HepG2 (cell line): ENCODE data around the gene NCMAP. TPM values are rescaled to one million over a fixed set of nuclear protein-coding genes. Genes with fewer than 3 reads are reported as not detected.

Experiments used
- ATRX ChIP-seq: sonication (generic); formaldehyde crosslinking; IDR thresholded peaks from 2 replicates; pipeline ENCODE4 v1.4.0; 2020; ENCODE audit warnings: missing genetic modification reagents, borderline replicate concordance
- CHCHD3 ChIP-seq: sonication (generic); formaldehyde crosslinking; IDR thresholded peaks from 2 replicates; pipeline ENCODE4 v1.8.0; 2022; ENCODE audit warnings: mild to moderate bottlenecking, missing genetic modification reagents, moderate library complexity
- CHD4 ChIP-seq: fragments of 200-600 bp; sonication (generic); IDR thresholded peaks from 2 replicates; pipeline ENCODE4 v1.7.0; 2017; ENCODE audit warnings: mild to moderate bottlenecking, low read length, borderline replicate concordance
- FLYWCH1 ChIP-seq: sonication (generic); formaldehyde crosslinking; IDR thresholded peaks from 2 replicates; pipeline ENCODE4 v1.8.1; 2023; ENCODE audit warnings: mild to moderate bottlenecking, missing genetic modification reagents
- GATAD2A ChIP-seq: IDR thresholded peaks from 2 replicates; pipeline ENCODE4 v1.6.1; 2016
- HOXA7 ChIP-seq: sonication (generic); formaldehyde crosslinking; IDR thresholded peaks from 2 replicates; pipeline ENCODE4 v1.8.1; 2022; ENCODE audit warnings: mild to moderate bottlenecking, missing genetic modification reagents, moderate library complexity
- PCBP2 ChIP-seq: fragments of 200-400 bp; formaldehyde crosslinking; optimal IDR thresholded peaks from 2 replicates; pipeline ENCODE3; 2018; ENCODE audit warnings: low read length, low read depth; ENCODE audit not compliant: poor library complexity, severe bottlenecking
- PHB2 ChIP-seq: fragments of 450-650 bp; IDR thresholded peaks from 2 replicates; pipeline ENCODE4 v1.6.1; 2018; ENCODE audit not compliant: partially characterized antibody
- PTBP1 ChIP-seq: fragments of 200-400 bp; formaldehyde crosslinking; IDR thresholded peaks from 2 replicates; pipeline ENCODE4 v1.6.1; 2018; ENCODE audit warnings: low read length, low read depth; ENCODE audit not compliant: poor library complexity, severe bottlenecking
- RAD21 ChIP-seq: fragments of 450-650 bp; formaldehyde crosslinking; IDR thresholded peaks from 2 replicates; pipeline ENCODE4 v1.5.0; 2020; ENCODE audit warnings: mild to moderate bottlenecking
- SMARCC2 ChIP-seq: fragments of 450-650 bp; IDR thresholded peaks from 2 replicates; pipeline ENCODE4 v1.6.1; 2017; ENCODE audit warnings: antibody characterized with exemption, mild to moderate bottlenecking
- THYN1 ChIP-seq: sonication (generic); formaldehyde crosslinking; IDR thresholded peaks from 2 replicates; pipeline ENCODE4 v1.8.1; 2023; ENCODE audit warnings: low read depth, mild to moderate bottlenecking, moderate library complexity, missing genetic modification reagents, borderline replicate concordance
- TMF1 ChIP-seq: sonication (generic); formaldehyde crosslinking; IDR thresholded peaks from 2 replicates; pipeline ENCODE4 v1.8.1; 2022; ENCODE audit warnings: low read depth, missing genetic modification reagents
- TSC22D2 ChIP-seq: sonication (generic); formaldehyde crosslinking; IDR thresholded peaks from 2 replicates; pipeline ENCODE4 v1.5.1; 2020; ENCODE audit warnings: missing genetic modification reagents, mild to moderate bottlenecking, borderline replicate concordance
- ZKSCAN5 ChIP-seq: sonication (generic); formaldehyde crosslinking; IDR thresholded peaks from 2 replicates; pipeline ENCODE4 v1.5.1; 2020; ENCODE audit warnings: mild to moderate bottlenecking, missing genetic modification reagents
- ZNF180 ChIP-seq: sonication (generic); formaldehyde crosslinking; IDR thresholded peaks from 2 replicates; pipeline ENCODE4 v1.4.0; 2020; ENCODE audit warnings: low read depth, missing genetic modification reagents, borderline replicate concordance
- ZNF317 ChIP-seq: sonication (generic); formaldehyde crosslinking; IDR thresholded peaks from 2 replicates; pipeline ENCODE4 v1.5.0; 2020; ENCODE audit warnings: mild to moderate bottlenecking, missing genetic modification reagents
- ZNF670 ChIP-seq: sonication (generic); formaldehyde crosslinking; IDR thresholded peaks from 2 replicates; pipeline ENCODE4 v1.8.0; 2022; ENCODE audit warnings: mild to moderate bottlenecking, missing genetic modification reagents, borderline replicate concordance
- polyA plus RNA-seq, 8 experiments: library from polyadenylated mRNA; depleted of rRNA in 3 of 8; stranded (reverse) in 7 of 8; unstranded in 1 of 8; fragments of >200 nt; fragmentation: Illumina TruSeq in 4 of 8; extraction: Trizol in 4 of 8; gene quantifications; 2 replicates each; pipeline versions ENCODE4 v1.2.1 to v1.2.3, GENCODE V29; 2011 to 2016; ENCODE audit warnings: low read depth in 4 of 8, missing spikeins in 1 of 8, mixed read lengths in 1 of 8; ENCODE audit not compliant: insufficient read depth in 1 of 8
- total RNA-seq, 5 experiments: library from RNA; depleted of rRNA; stranded (reverse); fragments of >200 nt; fragmentation: Illumina TruSeq; extraction: Trizol; gene quantifications; 2 replicates each; pipeline ENCODE4 v1.2.3, GENCODE V29; 2016; ENCODE audit warnings: low read depth in 1 of 5
- TF ChIP-seq, protein P1 (sequence below): sonication (generic); formaldehyde crosslinking; IDR thresholded peaks from 2 replicates; pipeline ENCODE4 v1.4.0; 2020; ENCODE audit warnings: mild to moderate bottlenecking, missing genetic modification reagents, borderline replicate concordance
- TF ChIP-seq, protein P2 (sequence below): sonication (generic); formaldehyde crosslinking; IDR thresholded peaks from 2 replicates; pipeline ENCODE4 v1.4.0; 2020; ENCODE audit warnings: mild to moderate bottlenecking, missing genetic modification reagents
- TF ChIP-seq, protein P3 (sequence below): sonication (generic); formaldehyde crosslinking; IDR thresholded peaks from 2 replicates; pipeline ENCODE4 v1.5.0; 2020; ENCODE audit warnings: mild to moderate bottlenecking, missing genetic modification reagents, borderline replicate concordance

NCMAP gene
- total and polyA plus RNA-seq, 2 of the 13 experiments (the other 11 are each of a cell fraction or from before 2014, with no cell fraction given) = 2.7 to 20.0 TPM

DNA sequence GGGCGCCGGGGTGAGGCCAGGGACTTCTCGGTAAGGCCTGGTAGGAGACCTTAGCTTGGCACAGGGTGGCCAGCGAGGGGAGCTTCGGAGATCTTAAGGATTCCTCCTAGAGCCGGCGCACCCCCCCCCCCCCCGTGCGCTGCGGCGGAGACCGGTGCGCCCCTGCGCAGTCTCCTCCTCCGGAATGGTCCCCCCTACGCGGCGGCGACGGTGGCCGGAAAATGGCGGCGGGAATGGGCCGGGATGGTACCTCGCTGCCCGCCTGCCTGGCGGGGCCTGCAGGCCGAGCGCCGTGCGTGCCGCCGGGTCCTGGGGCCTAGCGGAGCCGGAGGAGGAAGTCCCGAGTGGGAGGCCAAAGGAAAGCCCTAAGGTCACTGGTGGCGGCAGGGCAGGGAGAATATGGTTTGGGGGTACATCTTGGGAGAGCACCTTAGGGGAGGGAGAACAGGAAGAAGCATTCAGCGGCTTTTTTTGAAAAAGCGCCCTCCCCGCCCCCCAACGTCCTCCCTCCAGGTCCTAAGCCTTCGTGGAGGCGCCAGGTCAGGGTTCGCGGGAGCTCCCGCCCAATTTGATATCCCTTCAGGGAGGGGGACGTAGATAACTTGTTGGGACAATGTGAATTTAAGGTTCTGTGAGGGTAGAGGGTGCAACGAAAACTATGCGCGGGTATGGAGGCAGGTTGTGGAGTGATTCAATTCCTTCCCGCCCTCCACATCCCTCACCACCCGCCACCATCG, 87.6 kb downstream of the NCMAP start (continued):
- TF ChIP-seq, protein P1, sequence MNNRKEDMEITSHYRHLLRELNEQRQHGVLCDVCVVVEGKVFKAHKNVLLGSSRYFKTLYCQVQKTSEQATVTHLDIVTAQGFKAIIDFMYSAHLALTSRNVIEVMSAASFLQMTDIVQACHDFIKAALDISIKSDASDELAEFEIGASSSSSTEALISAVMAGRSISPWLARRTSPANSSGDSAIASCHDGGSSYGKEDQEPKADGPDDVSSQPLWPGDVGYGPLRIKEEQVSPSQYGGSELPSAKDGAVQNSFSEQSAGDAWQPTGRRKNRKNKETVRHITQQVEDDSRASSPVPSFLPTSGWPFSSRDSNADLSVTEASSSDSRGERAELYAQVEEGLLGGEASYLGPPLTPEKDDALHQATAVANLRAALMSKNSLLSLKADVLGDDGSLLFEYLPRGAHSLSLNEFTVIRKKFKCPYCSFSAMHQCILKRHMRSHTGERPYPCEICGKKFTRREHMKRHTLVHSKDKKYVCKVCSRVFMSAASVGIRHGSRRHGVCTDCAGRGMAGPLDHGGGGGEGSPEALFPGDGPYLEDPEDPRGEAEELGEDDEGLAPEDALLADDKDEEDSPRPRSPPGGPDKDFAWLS (CRISPR knock-in tag) = no peak
- TF ChIP-seq THYN1 (CRISPR knock-in tag) (no peak), PHB2 (no peak), RAD21 (CRISPR knock-in tag) (peak; percentile 28; the same call in 1 of the 2 replicates), ATRX (CRISPR knock-in tag) (no peak), PTBP1 (no peak), ZKSCAN5 (no peak), ZNF180 (CRISPR knock-in tag) (no peak), ZNF670 (CRISPR knock-in tag) (no peak), ZNF317 (no peak), SMARCC2 (no peak), TMF1 (CRISPR knock-in tag) (no peak), TSC22D2 (CRISPR knock-in tag) (0 out of 2 replicates have a peak, but pooled peaks have one; percentile 19), FLYWCH1 (no peak), CHCHD3 (CRISPR knock-in tag) (no peak), CHD4 (no peak), GATAD2A (CRISPR knock-in tag) (no peak), HOXA7 (CRISPR knock-in tag) (no peak), PCBP2 (peak; percentile 48)
- TF ChIP-seq, protein P2, sequence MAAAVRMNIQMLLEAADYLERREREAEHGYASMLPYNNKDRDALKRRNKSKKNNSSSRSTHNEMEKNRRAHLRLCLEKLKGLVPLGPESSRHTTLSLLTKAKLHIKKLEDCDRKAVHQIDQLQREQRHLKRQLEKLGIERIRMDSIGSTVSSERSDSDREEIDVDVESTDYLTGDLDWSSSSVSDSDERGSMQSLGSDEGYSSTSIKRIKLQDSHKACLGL (CRISPR knock-in tag) = no peak
- TF ChIP-seq, protein P3, sequence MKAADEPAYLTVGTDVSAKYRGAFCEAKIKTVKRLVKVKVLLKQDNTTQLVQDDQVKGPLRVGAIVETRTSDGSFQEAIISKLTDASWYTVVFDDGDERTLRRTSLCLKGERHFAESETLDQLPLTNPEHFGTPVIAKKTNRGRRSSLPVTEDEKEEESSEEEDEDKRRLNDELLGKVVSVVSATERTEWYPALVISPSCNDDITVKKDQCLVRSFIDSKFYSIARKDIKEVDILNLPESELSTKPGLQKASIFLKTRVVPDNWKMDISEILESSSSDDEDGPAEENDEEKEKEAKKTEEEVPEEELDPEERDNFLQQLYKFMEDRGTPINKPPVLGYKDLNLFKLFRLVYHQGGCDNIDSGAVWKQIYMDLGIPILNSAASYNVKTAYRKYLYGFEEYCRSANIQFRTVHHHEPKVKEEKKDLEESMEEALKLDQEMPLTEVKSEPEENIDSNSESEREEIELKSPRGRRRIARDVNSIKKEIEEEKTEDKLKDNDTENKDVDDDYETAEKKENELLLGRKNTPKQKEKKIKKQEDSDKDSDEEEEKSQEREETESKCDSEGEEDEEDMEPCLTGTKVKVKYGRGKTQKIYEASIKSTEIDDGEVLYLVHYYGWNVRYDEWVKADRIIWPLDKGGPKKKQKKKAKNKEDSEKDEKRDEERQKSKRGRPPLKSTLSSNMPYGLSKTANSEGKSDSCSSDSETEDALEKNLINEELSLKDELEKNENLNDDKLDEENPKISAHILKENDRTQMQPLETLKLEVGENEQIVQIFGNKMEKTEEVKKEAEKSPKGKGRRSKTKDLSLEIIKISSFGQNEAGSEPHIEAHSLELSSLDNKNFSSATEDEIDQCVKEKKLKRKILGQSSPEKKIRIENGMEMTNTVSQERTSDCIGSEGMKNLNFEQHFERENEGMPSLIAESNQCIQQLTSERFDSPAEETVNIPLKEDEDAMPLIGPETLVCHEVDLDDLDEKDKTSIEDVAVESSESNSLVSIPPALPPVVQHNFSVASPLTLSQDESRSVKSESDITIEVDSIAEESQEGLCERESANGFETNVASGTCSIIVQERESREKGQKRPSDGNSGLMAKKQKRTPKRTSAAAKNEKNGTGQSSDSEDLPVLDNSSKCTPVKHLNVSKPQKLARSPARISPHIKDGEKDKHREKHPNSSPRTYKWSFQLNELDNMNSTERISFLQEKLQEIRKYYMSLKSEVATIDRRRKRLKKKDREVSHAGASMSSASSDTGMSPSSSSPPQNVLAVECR (CRISPR knock-in tag) = no peak; the same call in 1 of the 2 replicates
